Cardiac muscle cell (in vitro differentiated cells and primary cell): ENCODE measurements around the gene IGF2BP1. TPM values are rescaled to one million over a fixed set of nuclear protein-coding genes. Genes with fewer than 3 reads are reported as not detected.

Experiments
- DNase-seq, 2 donors: peaks; one replicate each; pipeline versions ENCODE4 v3.0.0 to v3.0.0-alpha.2; 2010 to 2017; ENCODE audit warnings: low read depth in 1 of 2, low spot score in 1 of 2
- H3K27ac ChIP-seq: fragments of 200-600 bp; sonication (generic); 2 replicates; pipeline ENCODE4 v1.5.1; 2016
- H3K27me3 ChIP-seq: fragments of 200-600 bp; sonication (generic); 2 replicates; pipeline ENCODE4 v1.6.0; 2016; ENCODE audit warnings: control low read depth
- H3K36me3 ChIP-seq: fragments of 200-600 bp; sonication (generic); 2 replicates; pipeline ENCODE4 v1.5.1; 2016; ENCODE audit warnings: control low read depth
- H3K4me1 ChIP-seq: fragments of 200-600 bp; sonication (generic); 2 replicates; pipeline ENCODE4 v1.8.1; 2017; ENCODE audit warnings: low read depth, mild to moderate bottlenecking, mixed run types
- H3K4me3 ChIP-seq: fragments of 200-600 bp; sonication (generic); 2 replicates; pipeline ENCODE4 v1.5.1; 2016; ENCODE audit warnings: mild to moderate bottlenecking
- H3K9me3 ChIP-seq: fragments of 200-600 bp; sonication (generic); 2 replicates; pipeline ENCODE4 v1.5.1; 2017; ENCODE audit warnings: low read depth, mild to moderate bottlenecking, control low read depth
- CTCF ChIP-seq: IDR thresholded peaks from 2 replicates; pipeline ENCODE4 v1.5.1; 2012; ENCODE audit warnings: low read depth, mild to moderate bottlenecking, low read length
- polyA plus RNA-seq: library from polyadenylated mRNA; unstranded; fragments of >200 nt; fragmentation: Nextera tagmentation; extraction: Ambion mirVana; gene quantifications from 2 replicates; pipeline ENCODE4 v1.2.1, GENCODE V29; 2016
- total RNA-seq: library from RNA; depleted of rRNA; stranded (reverse); fragments of >200 nt; gene quantifications from 2 replicates; pipeline ENCODE4 v1.2.3, GENCODE V29; 2016

The IGF2BP1 gene
- total RNA-seq = 55.1 and 74.0 TPM in 2 replicates
- polyA plus RNA-seq = 18.7 and 41.7 TPM in 2 replicates

DNA sequence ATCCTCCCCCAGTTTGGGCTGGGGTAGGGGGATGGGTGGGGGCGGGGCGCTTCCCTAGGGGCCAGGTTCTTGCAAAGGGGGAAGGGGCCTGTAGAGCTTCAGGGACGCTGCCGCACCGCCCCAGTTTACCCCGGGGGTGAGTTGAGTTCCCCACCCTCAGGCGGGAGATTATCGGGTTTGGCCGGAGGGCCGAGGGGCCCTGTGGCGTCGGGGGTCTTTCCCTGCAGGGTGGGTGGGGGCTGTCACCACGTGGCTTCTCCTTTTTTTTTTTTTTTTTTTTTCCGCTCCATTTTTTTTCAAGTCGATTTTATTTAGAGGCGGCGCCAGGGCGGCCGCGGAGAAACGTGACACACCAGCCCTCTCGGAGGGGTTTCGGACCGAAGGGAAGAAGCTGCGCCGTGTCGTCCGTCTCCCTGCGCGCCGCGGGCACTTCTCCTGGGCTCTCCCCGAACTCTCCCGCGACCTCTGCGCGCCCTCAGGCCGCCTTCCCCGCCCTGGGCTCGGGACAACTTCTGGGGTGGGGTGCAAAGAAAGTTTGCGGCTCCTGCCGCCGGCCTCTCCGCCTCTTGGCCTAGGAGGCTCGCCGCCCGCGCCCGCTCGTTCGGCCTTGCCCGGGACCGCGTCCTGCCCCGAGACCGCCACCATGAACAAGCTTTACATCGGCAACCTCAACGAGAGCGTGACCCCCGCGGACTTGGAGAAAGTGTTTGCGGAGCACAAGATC lies at the start of gene IGF2BP1:
TSS of gene IGF2BP1 (plus strand) at position 283 of the 724 bp plus-strand sequence. CDS start at position 644, 361 bp downstream.
- Histone ChIP-seq H3K4me1 (peaks cover 47% of the 10 kb centered on the region), H3K9me3 (no peaks in the 10 kb centered on the region), H3K36me3 (no peaks in the 10 kb centered on the region), H3K27ac (peak within 1 kb of the TSS; percentile 96), H3K27me3 (no peaks in the 10 kb centered on the region), H3K4me3 (peak within 1 kb of the TSS; percentile 96)
- peak; percentile 81 to 87 for DNase-seq
- no peak for TF ChIP-seq CTCF

DNA sequence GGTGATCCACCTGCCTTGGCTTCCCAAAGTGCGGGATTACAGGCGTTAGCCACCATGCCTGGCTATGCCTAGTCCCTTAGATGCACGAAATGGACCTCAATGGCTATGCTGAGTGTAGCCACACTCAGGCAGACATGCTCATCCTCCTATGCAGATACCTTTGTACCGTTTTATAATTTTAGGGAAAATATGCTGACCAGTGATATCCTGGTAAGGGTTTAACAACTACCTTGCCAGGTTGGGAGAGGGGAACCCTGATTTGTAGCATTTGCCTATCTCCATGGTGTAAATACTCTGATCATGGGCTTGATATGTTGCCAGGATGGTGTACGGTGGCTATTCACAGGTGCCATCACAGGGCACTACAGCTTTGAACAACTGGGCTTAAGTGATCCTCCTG lies 45.6 kb upstream of the IGF2BP1 start:
- Histone ChIP-seq H3K4me3 (no peak overlapping the region), H3K27me3 (no peaks in the 10 kb centered on the region), H3K4me1 (no peaks in the 10 kb centered on the region), H3K27ac (no peak overlapping the region), H3K9me3 (no peaks in the 10 kb centered on the region), H3K36me3 (no peaks in the 10 kb centered on the region)
- no peak for TF ChIP-seq CTCF
- no peak for DNase-seq

GRCh38 chr17:48952904-48953303 lies 44.3 kb upstream of the IGF2BP1 start:
- no peaks in the 10 kb centered on the region for H3K9me3 ChIP-seq
- H3K4me1 ChIP-seq = no peaks in the 10 kb centered on the region
- TF ChIP-seq CTCF = no peak
- no peak for DNase-seq
- H3K27me3 ChIP-seq = no peaks in the 10 kb centered on the region
- no peak overlapping the region for H3K4me3 ChIP-seq
- no peak overlapping the region for H3K27ac ChIP-seq
- H3K36me3 ChIP-seq = no peaks in the 10 kb centered on the region

GRCh38 chr17:48954300-48954755 lies 42.9 kb upstream of the IGF2BP1 start:
- no peak overlapping the region for H3K27ac ChIP-seq
- H3K27me3 ChIP-seq = no peaks in the 10 kb centered on the region
- no peaks in the 10 kb centered on the region for H3K36me3 ChIP-seq
- peak; percentile 73 to 76 for DNase-seq
- no peaks in the 10 kb centered on the region for H3K9me3 ChIP-seq
- peak; percentile 78 for TF ChIP-seq CTCF
- H3K4me3 ChIP-seq = no peak overlapping the region
- H3K4me1 ChIP-seq = no peaks in the 10 kb centered on the region

DNA sequence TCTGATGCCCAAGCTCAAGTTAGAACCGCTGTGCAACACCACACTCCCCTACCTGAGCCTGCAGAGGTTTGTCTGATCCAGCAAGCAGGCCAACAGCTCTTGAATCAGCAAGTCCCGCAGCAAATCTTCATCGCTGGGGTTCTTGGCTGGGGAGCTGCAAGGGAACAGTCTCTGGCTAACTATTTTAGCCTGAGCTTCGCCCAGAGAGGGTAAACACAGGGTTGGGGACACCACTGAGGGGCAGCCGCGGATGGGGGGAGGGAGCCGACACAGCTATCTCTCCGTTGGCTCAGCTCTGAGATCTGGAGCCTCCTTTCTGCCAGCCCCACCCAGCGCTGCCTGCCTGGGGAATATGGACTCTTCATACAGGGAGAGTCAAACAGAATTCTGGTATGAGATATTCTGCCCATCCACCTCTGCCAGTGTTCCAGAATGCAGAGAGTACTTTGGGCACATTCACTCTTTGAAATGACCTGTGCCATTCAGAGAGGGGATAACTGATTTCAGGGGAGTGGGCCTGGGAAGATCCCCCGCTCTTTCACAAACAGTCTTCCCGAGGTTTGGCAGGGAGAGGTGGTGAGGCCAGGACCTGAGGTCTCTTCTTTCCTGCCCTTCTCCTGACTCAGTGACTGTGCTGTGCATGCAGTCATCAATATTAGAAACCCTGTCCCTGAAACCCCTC lies 36.2 kb upstream of the IGF2BP1 start:
- H3K4me1 ChIP-seq = peaks cover 10% of the 10 kb centered on the region
- no peak for DNase-seq
- H3K27ac ChIP-seq = peak overlapping the region; percentile 18
- no peaks in the 10 kb centered on the region for H3K9me3 ChIP-seq
- H3K36me3 ChIP-seq = no peaks in the 10 kb centered on the region
- no peak overlapping the region for H3K4me3 ChIP-seq
- TF ChIP-seq CTCF = no peak
- no peaks in the 10 kb centered on the region for H3K27me3 ChIP-seq
